PC-3 (cell line): ENCODE data around the gene TMEM38B.

Experiments used
- CTCF ChIP-seq: fragments of 300-600 bp; sonication (generic); conservative IDR thresholded peaks from 2 replicates; pipeline ENCODE4 v1.5.1; 2017; ENCODE audit warnings: antibody characterized with exemption, low read depth, mild to moderate bottlenecking, low read length
- EZH2phosphoT487 ChIP-seq: fragments of 300-600 bp; sonication (generic); IDR thresholded peaks from 2 replicates; pipeline ENCODE4 v1.6.1; 2018; ENCODE audit warnings: mild to moderate bottlenecking, antibody characterized with exemption, low read length, borderline replicate concordance

- no peak for TF ChIP-seq CTCF
- no peak for TF ChIP-seq EZH2phosphoT487
Measured at GRCh38 chr9:105663914-105664313, 30.4 kb upstream of the TMEM38B start.
